RKO (cell line): ENCODE data around the gene SRGAP2C.
"Not testable (repeated sequence)": the region's sequence is repeated elsewhere in the genome, so short reads cannot be mapped to it uniquely, and the experiment has no call there.

Experiments used
- DNase-seq: peaks from one replicate; pipeline ENCODE4 v3.0.0-alpha.2; 2016; ENCODE audit warnings: low spot score

Gene SRGAP2C

DNA sequence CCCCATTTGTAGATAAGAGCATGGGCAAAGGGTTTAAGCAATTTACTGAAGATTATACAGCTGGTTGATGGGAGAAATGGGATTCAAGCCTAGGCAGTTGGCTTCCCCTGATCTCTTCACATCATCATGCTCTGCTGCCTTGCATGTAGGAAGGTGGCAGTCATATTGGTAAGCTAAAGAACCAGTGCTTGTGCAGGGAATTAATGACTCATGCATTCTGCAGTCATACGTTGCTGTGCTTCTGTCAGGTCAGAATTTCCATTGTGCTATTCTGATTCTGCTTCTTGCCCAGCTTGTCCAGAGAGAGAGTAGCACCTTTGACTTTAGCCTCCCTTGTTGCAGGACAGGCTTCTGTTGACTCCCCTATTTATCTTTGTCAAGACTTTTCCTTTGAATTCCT is 153.2 kb downstream of the SRGAP2C start:
- not testable (repeated sequence) for DNase-seq

DNA sequence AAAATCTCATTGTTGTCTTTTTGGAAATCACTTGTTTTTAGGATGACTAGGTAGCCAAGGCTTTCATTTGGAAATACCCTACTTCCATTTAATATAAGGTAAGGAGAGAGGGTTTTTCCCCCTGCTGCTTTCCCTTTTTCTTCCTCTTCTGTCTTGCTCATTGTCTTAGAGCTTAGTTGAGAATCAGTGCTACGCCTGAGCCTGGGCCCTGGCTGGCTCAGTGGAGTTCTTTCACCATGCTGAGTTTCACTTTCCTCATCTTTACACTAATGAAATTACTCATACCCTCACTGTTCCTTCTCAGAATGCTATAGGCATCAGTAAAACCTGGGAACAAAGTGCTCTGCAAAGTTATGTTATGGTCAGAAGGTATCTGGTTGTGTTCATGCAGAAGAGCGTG is 154.8 kb downstream of the SRGAP2C start:
- DNase-seq: not testable (repeated sequence)

DNA sequence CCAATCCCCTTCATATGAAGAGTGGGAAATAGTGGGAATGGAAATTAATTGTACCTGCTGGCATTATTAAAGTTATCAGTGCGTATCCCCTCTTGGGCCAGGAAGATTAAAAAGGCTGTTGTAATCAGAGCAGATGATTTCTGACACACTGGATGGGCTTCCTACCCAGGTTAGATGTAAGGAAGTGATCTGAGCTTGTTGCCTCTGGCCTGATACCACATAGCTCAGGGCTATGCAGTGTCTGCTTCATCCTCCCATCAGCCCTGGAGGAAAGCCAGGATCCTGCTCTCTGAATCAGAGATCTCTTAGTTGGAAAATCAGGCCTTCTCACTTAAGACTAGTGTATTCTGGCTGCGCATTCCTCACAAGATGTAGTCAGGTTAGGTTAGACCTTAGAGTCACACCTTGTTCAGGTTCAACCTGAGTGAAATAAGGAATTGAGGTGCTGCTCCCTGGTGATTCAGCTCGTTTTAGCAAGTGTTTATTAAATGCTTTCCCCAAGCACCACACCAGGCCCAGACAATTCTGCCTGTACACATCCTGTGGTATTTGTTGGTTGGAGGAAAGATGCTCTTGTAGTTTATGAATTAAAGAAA is 158.6 kb downstream of the SRGAP2C start:
- DNase-seq: not testable (repeated sequence)

DNA sequence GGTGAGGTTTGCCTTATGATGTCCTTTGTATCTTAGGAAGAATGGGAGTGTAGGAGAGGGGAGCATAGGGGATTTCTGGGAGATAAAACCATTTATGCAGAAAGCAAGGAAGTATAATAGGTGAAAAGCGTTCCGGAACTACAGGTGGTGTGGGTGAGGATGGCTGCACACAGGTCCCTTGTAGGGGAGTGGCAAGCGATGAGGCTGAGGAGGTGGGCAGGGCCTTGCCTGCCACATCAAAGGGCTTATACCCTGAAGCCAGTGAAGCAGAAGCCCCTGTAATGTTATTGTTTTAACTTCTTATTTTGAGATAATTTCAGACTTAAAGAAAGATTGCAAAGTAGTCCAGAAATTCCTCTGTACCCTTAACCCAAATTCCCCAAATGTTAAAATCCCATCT is 159.6 kb downstream of the SRGAP2C start:
- not testable (repeated sequence) for DNase-seq

DNA sequence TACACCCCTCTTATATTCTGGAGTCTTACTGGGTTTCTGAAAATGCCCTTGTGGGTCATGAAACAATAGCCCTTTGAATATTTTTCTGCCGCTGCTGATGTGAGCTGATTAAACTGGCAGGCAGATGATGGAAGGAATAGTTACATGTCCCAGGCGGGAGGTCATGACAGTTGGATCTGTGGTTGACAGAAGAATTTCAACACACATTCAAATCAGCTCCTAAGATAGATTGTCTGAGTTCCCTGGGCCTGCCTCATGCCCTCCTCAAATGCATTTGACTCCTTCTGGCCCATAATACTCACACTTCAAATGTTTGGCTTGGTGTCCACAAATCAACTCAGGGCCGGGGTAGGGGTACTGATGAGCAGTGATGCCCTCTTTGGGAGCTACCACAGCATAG is 161.9 kb downstream of the SRGAP2C start:
- DNase-seq: not testable (repeated sequence)

DNA sequence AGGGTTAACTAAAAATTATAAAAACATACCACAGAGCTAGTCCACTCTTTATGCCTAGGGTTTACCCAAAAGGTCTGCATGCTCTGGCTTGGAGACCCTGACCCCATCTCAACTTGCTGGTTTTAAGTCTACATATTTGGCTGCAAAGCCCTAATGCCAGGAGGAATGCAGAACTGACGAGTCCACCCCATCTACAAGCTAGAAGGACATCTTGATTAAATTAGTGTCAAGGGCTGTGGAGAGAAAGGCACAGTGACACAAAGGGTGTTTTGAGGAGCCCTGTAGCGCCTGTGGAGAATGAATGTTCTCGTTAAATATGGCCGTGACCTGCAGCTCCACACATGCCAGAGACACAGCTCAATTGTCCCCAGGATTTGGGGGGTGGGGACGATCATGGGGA is 162.7 kb downstream of the SRGAP2C start:
- not testable (repeated sequence) for DNase-seq

DNA sequence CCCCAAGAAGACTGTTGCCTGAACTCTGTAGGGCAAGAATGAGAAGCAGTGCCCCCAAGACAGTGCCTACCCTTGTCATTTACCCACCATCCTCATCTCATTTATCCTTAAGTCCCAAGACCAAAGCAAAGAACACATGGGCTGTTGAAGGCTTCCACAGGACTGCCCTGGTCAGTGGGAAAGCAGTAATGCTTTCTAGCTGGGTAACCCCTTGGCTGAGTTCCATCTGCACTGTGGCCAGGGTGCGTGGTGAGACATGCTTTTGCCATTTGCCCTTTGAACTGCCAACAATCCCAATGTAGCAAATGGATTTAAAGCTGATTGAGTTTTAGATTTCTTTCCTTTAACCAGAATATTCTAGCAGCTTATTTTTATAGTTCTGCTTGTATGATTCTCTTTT is 163.3 kb downstream of the SRGAP2C start:
- not testable (repeated sequence) for DNase-seq

DNA sequence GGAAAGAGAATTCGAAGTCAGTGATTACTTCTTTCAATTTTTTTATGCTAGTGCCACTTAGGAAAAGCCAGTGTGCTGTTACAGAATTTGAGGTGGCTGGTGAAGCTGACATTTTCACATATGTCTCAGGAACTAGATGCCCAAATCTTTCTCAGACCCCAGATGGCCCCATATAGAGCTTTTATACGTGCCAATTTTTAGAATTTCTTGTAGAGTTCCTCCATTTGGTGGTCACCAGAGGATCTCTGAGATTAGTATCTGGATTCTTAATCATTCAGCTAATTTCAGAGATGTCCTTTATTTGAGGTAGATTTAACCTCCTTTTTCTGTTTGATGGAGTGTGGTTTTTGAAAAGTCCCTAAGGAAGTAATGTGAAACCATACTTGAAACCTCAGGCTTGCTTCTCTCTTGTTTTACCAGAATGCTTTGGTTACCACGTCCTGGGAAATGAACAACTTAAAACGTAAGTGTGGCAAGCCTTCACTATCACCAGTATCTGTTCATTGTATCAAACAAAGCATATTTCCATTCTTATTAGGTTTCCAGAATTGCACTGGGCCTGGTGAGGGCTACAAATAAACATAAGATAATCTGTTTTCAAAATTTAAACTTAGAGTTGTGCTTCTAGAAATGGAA is 164.7 kb downstream of the SRGAP2C start:
- DNase-seq: not testable (repeated sequence)

DNA sequence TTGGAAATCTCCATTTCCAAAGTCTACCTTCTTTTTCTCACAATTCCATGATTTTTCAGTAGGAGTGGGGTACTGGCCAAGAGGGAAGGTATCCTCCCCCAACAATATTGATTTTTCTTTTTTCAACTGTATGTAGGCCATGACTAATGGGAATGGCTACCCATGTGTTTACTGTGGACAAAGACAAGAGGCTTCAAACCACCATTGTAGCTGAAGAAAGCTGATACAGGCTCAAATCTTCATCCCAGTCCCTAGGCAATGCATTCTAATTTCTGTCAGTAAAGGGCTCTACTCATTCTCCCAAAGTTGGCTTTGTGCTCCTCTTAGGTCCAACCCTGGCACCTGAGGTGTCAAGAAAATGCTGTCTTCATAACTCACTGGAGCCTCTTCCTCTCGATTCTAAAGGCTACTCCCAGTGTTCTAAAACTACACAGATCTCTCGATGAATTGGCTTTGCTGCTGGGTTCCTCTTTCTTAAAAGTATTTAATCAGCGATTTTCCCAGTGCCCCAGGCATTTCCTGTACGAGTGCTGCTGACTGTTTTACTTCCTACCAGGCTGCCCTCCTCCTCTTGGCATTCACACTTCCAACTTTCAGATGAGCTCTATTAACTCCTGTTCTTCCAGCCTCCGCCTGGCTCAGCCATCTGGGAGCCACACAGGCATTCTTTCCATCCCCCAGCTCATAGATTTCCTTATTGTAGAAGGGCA is 171.1 kb downstream of the SRGAP2C start:
- not testable (repeated sequence) for DNase-seq

DNA sequence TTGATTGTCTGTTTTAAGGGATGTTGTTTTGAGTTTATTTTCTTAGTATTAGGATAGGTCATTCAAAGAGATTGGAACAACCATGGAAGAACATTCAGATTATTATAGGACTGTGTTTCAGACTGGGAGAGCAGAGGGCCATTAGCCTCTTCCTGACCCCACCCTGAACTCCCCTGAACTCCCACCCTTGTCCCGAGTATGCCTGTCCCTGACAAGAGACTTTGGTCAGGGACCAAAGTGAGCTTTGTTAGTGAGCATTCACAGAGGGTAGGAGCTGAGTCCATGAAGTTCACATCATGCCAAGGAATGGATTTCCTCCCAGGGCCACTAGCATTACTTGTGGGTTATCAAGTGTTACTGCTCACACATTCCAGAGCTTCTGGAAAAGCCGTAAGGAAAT is 172.0 kb downstream of the SRGAP2C start:
- DNase-seq: not testable (repeated sequence)

DNA sequence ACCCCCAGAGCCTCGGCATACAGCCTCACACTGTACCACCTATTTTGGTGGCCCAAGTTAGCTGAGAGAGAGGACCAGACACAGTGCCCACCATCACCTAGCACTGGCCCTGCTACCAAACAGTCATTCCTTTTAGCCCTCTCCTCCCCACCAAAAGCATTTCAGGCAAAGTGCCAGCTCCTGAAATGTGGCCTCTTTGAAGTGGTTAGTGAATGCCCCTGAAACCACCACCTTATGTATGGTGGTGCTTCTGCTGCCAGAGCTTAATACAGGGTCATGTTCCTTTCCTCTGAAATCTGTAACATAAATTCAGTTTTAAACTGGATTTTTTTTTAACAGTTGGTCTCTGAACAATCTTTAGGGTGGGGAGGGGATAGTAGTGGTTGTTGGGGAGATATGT is 175.8 kb downstream of the SRGAP2C start:
- not testable (repeated sequence) for DNase-seq

DNA sequence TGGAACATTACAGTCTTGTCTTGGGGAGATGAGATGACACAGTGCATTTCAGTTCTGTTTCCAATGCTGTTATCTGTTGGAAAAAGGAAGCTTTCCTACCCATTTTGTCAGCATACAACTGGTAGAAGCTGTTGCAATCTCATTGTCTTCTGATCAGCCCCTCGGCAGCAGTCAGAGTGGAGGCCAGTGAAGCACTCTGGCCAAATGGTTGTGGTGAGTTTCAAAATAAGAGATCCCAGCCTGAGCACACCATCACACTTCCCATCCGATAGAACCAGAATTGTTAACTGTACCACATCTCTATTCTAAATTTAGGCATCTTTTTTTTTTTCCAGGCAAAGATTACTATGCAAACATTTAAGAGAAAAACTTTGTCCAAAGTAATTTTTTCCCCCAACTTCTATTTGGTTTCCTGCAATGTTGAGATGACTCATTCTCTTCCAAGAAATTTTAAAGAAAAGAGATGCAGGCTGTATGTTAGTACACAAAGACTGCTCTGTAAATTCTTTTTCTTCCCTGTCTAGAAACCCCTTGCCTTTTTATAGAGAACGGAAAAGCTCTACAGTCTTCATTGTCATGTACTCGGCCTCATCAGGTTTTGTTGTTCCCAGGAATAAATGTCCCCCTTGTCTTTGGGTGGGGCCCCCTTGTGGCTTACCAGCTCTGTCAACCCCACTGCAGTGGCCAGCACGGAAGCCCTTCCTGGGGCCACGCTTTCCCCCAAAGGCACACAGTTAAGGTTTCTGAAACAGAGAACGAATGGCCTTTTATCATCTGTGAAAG is 176.9 kb downstream of the SRGAP2C start:
- not testable (repeated sequence) for DNase-seq

DNA sequence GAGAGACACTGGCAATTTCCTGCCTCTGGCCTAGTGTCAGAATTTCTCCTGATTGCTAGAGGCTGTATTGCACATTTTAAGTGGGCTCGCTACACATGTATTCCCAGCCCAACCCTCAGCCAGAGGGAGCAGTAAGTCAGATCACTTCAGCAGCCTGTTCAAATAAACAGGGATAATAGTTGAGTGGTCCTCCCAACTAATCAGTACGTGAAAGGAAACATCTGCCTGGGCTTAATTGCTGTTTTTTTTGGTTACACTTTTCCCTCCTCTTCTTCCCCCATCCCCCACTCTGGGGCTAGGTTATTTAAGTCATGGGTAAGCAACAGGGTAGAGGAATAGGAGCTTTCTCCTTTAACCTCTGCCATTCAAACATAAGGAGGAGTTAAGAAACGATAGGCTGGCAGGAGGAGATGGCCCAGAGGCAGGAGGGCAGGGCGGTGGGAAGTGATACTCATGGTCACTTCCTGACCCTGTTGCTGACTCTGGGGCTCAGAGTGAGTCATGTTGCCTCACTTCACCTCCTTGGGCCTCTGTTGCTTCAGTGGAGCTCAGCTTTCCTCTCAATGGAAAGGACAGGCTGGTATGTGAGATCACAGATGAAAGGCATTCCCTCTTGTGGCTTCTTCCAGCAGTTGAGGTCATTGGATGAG is 177.6 kb downstream of the SRGAP2C start:
- DNase-seq: not testable (repeated sequence)

DNA sequence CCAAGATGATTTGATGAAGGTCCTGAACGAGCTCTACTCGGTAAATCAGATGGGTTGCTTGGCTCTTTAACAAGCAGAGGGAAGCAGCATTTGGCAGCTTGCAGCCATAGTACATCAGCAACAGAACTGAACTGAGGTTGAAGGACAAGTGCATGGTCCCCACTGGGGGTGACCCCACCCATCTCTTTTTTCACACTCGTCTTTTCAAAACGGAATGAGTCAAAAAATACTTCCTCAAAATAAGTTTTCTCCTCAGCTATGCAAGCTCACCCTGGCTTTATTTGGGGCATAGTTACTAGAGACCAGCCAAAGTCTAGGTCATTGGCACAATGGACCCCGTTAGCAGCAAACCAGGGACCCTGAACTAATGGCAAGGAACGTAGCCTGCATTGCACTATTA is 180.5 kb downstream of the SRGAP2C start:
- DNase-seq: not testable (repeated sequence)

DNA sequence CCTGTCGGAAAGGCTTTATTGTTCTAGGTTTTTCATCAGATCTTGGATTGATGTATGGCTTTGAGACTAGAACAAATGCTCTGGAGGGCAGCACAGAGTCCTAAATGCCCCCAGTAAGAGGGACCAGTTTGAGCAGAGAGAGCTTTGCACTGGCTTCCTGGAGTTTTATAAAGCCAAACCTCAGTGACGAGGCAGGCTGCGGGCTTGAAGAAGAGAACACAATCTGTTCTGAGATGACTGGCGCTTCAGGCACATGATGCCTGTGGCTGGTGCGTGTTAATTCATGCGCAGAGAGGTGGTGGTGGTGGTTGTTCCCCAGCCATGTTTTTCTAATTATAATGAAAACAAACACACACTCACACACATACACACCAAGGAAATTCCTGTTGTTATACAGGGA is 180.9 kb downstream of the SRGAP2C start:
- DNase-seq: not testable (repeated sequence)

DNA sequence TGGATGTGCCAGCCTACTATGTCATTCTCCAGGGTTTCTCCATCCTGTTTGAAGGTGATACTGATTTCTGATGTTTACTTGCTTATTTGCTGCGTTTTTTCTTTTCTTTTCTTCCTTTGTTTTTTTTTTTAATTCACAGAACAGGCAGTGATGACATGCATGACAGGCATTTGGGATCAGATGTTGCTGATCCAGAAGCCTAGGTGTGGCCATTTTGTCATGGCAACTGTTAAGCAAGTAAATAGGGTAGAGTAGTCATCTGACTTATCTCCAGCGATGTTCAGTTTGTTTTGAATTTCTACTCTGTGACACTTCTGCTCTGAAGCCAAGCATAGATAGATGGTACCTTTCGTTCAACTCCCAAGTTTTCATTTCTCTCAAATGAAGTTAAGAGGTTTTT is 181.4 kb downstream of the SRGAP2C start:
- not testable (repeated sequence) for DNase-seq

DNA sequence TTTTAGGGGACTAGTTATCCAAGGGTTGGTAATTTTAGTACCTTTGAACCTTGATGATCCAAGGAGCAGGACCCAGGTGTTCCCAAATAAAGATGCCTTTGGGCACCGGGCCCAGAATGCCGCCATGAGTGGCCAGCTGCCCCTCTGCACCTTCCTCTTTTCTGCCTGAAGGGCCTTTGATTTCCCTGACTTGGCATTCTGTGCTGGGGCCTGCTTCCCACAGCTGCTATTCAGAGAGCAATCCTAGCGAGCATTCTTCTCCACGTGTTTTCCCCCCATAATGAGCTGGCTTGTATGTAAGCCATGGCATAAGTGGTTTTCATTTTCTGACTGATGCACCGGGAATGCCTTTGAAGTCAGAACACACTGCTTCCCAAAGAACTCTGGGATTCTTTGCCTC is 184.1 kb downstream of the SRGAP2C start:
- DNase-seq: not testable (repeated sequence)

DNA sequence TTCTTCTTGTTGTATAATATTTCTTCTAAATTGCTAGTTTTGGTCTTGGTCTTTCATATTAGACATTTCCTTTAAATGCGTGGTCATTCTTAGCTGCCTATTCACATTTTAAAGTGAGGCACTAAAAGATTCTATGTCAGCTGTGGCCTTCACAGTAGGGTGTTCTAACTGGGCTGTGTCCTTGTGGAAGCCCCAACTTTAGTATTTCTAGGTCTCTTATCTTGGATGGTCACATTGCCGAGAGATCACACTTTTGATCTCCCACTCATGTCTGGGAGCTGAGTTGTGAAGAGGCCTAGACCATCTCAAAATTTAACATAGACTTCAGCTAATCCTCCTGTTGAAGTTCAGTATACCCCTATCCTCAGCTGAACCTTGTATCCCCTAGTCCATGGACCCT is 185.2 kb downstream of the SRGAP2C start:
- DNase-seq: not testable (repeated sequence)

DNA sequence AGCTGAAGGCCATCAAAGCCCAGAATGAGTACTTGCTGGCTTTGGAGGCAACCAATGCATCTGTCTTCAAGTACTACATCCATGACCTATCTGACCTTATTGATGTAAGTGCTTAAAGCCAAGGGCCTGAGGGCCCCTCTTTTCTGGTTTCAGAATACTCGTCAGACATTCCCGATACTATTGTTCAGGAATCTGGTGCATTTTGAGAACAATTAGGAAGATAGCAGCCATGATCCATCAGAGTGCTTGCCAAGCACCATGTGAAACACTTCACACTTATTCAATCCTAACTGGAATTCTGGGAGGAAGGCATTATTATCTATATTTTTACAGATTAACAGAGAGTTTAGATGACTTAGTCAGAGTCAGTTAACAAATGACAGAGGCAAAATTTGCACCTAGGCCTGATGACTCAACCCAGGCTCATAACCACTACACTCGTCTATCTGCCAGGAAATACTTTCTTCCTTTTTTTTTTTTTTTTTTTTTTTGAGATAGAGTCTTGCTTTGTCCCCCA is 190.1 kb downstream of the SRGAP2C start:
- not testable (repeated sequence) for DNase-seq

DNA sequence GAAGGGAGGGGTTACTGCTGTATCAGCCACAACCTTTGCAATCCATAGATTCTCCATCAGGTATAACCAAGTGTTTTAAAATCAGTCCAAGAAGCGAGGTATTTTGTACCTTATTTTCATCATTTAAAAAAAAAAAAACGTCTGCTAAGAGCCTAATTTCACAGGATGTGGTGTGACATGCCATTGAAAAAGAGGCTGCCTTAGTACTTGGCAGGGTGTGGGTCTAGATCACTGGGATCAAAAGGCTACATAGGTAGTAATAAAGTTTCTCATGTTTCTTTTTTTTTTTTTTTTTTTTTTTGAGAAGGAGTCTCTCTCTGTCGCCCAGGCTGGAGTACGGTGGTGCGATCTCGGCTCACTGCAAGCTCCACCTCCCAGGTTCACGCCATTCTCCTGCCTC is 192.2 kb downstream of the SRGAP2C start:
- not testable (repeated sequence) for DNase-seq

DNA sequence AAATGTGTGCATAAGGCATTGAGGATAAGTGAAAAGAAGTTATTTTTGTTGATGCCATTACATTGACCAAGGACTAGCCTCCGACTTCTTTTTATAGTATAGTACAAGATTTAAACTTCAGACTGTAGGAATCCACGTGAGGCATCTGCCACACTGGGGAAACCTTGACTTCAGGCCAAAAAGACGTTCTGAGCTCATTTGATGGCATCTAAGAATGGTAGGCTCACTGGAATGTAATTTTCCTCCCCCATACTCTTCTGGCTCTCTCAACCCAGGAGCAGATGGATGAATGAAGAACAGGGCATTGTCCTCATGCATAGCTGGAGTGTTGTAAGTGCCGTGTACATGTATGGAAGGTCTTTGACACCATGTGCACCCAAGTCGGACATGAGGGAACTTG is 194.0 kb downstream of the SRGAP2C start:
- DNase-seq: not testable (repeated sequence)

DNA sequence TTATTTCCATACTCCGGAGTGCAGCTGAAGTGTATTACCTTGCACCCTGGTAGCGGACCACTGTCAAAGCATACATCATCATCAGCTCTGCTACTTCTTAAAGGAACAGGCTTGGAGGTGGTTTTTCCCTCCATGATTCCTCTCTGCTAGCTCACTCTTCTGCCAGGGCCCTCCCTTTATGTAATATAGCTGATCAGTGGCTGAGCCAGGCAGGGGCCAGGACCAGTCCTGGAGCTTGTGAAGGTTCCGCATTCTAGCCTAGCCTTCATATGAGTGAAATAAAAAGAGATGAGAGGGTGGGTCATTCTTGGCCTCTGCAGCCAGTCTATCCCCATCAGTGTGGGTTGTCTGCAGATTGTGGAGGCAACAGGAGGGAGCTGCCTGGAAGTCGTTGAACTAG is 200.0 kb downstream of the SRGAP2C start:
- not testable (repeated sequence) for DNase-seq
